GM23338 (cell line): ENCODE data around the gene NPW. TPM values are rescaled to one million over a fixed set of nuclear protein-coding genes. Genes with fewer than 3 reads are reported as not detected.

Experiments used
- ATAC-seq: fragments of 200-7000 bp; cut with Tn5 transposase; 3 replicates; pipeline ENCODE4 v1.9.1; 2020
- DNase-seq: peaks from one replicate; pipeline ENCODE4 v3.0.0-alpha.2; 2015; ENCODE audit warnings: low spot score
- H2AFZ ChIP-seq: fragments of 200-600 bp; sonication (generic); 2 replicates; pipeline ENCODE4 v1.8.0; 2016; ENCODE audit warnings: antibody characterized with exemption, mild to moderate bottlenecking, moderate library complexity
- H3F3A ChIP-seq: fragments of 200-600 bp; sonication (generic); replicated peaks from 2 replicates; pipeline ENCODE4 v1.8.0; 2017; ENCODE audit warnings: antibody characterized with exemption, mixed run types, low read depth
- H3K27ac ChIP-seq: fragments of 200-600 bp; sonication (generic); 2 replicates; pipeline ENCODE4 v1.6.1; 2016; ENCODE audit warnings: low read depth
- H3K27me3 ChIP-seq: fragments of 200-600 bp; sonication (generic); 2 replicates; pipeline ENCODE4 v1.8.0; 2016; ENCODE audit warnings: mild to moderate bottlenecking, mixed run types, moderate library complexity; ENCODE audit not compliant: insufficient read depth
- H3K36me3 ChIP-seq: fragments of 200-600 bp; sonication (generic); 2 replicates; pipeline ENCODE4 v1.8.0; 2016; ENCODE audit warnings: mild to moderate bottlenecking; ENCODE audit not compliant: insufficient read depth
- H3K4me1 ChIP-seq: fragments of 200-600 bp; sonication (generic); 2 replicates; pipeline ENCODE4 v1.8.0; 2016; ENCODE audit warnings: mild to moderate bottlenecking, moderate library complexity; ENCODE audit not compliant: insufficient read depth
- H3K4me2 ChIP-seq: fragments of 200-600 bp; sonication (generic); 2 replicates; pipeline ENCODE4 v1.7.1; 2017; ENCODE audit warnings: mixed run types
- H3K4me3 ChIP-seq: fragments of 200-600 bp; sonication (generic); 2 replicates; pipeline ENCODE4 v1.6.1; 2016; ENCODE audit warnings: mixed run types
- H3K79me2 ChIP-seq: fragments of 200-600 bp; sonication (generic); replicated peaks from 2 replicates; pipeline ENCODE4 v1.8.0; 2017; ENCODE audit warnings: mild to moderate bottlenecking; ENCODE audit not compliant: insufficient read depth
- H3K9me2 ChIP-seq: fragments of 200-600 bp; sonication (generic); 2 replicates; pipeline ENCODE4 v1.8.0; 2017; ENCODE audit not compliant: insufficient read depth
- H4K20me1 ChIP-seq: fragments of 200-600 bp; sonication (generic); replicated peaks from 2 replicates; pipeline ENCODE4 v1.8.0; 2017; ENCODE audit warnings: mild to moderate bottlenecking; ENCODE audit not compliant: insufficient read depth
- H3K27ac Mint-ChIP-seq: 2 replicates; pipeline ENCODE4 v1.8.0; 2020; ENCODE audit warnings: inconsistent platforms, mild to moderate bottlenecking, moderate library complexity, mixed read lengths
- H3K27me3 Mint-ChIP-seq: 3 replicates; pipeline ENCODE4 v1.8.0; 2022; ENCODE audit warnings: low read depth, mild to moderate bottlenecking, moderate library complexity, mixed read lengths, inconsistent platforms; ENCODE audit not compliant: insufficient read depth, poor library complexity
- H3K36me3 Mint-ChIP-seq: 3 replicates; pipeline ENCODE4 v1.8.0; 2021; ENCODE audit warnings: low read depth, mild to moderate bottlenecking, inconsistent platforms, moderate library complexity, mixed read lengths
- H3K4me1 Mint-ChIP-seq: 3 replicates; pipeline ENCODE4 v1.8.0; 2020; ENCODE audit warnings: mild to moderate bottlenecking, inconsistent platforms, mixed read lengths
- H3K4me3 Mint-ChIP-seq: 3 replicates; pipeline ENCODE4 v1.8.0; 2021; ENCODE audit warnings: moderate library complexity, mild to moderate bottlenecking, inconsistent platforms, mixed read lengths
- H3K9me3 Mint-ChIP-seq: 3 replicates; pipeline ENCODE4 v1.8.0; 2020; ENCODE audit warnings: moderate library complexity, mild to moderate bottlenecking, inconsistent platforms, mixed read lengths
- CREB1 ChIP-seq: fragments of 250-450 bp; sonication (Bioruptor Pico); IDR thresholded peaks from 2 replicates; pipeline ENCODE4 v1.5.0; 2020; ENCODE audit warnings: low read depth, mild to moderate bottlenecking, moderate library complexity
- EZH2 ChIP-seq: fragments of 200-600 bp; sonication (generic); IDR thresholded peaks from one replicate; pipeline ENCODE4 v1.8.0; 2017; ENCODE audit warnings: antibody characterized with exemption, mild to moderate bottlenecking, low read depth; ENCODE audit not compliant: unreplicated experiment
- EZH2phosphoT487 ChIP-seq: fragments of 200-600 bp; sonication (generic); IDR thresholded peaks from one replicate; pipeline ENCODE4 v1.8.1; 2018; ENCODE audit warnings: antibody characterized with exemption; ENCODE audit not compliant: unreplicated experiment
- NANOG ChIP-seq: IDR thresholded peaks from 2 replicates; pipeline ENCODE4 v1.6.1; 2016; ENCODE audit warnings: antibody characterized with exemption, borderline replicate concordance
- POLR2AphosphoS5 ChIP-seq: IDR thresholded peaks from 2 replicates; pipeline ENCODE4 v1.6.1; 2016; ENCODE audit warnings: antibody characterized with exemption, low read depth
- STAT1 ChIP-seq: IDR thresholded peaks from one replicate; pipeline ENCODE4 v1.6.1; 2016; ENCODE audit warnings: antibody characterized with exemption; ENCODE audit not compliant: unreplicated experiment
- ZNF114 ChIP-seq: fragments of 250-450 bp; sonication (Bioruptor Pico); IDR thresholded peaks from 2 replicates; pipeline ENCODE4 v1.5.0; 2020; ENCODE audit warnings: mild to moderate bottlenecking, moderate library complexity
- ZNF331 ChIP-seq: fragments of 250-450 bp; sonication (Bioruptor Pico); IDR thresholded peaks from 2 replicates; pipeline ENCODE4 v1.5.0; 2020; ENCODE audit warnings: low read depth, mild to moderate bottlenecking, moderate library complexity
- polyA plus RNA-seq: library from polyadenylated mRNA; unstranded; fragments of >200 nt; fragmentation: Nextera tagmentation; extraction: Ambion mirVana; gene quantifications from 2 replicates; pipeline ENCODE4 v1.2.1, GENCODE V29; 2016
- total RNA-seq: library from RNA; depleted of rRNA; stranded (reverse); fragments of >200 nt; shearing (Covaris generic); gene quantifications from 2 replicates; pipeline ENCODE4 v1.2.3, GENCODE V29; 2014
- TF ChIP-seq, protein P1 (sequence below): IDR thresholded peaks from 2 replicates; pipeline ENCODE4 v1.6.1; 2016; ENCODE audit warnings: antibody characterized with exemption
- TF ChIP-seq, protein P2 (sequence below): IDR thresholded peaks from one replicate; pipeline ENCODE4 v1.6.1; 2018; ENCODE audit warnings: antibody characterized with exemption; ENCODE audit not compliant: unreplicated experiment
- TF ChIP-seq, protein P3 (sequence below), 2 experiments: fragments of 200-600 bp in 1 of 2; sonication (generic) in 1 of 2; conservative IDR thresholded peaks; 2 replicates each; pipeline versions ENCODE4 v1.5.1 to v1.6.1; 2016 to 2017; ENCODE audit warnings: antibody characterized with exemption in 2 of 2, low read depth in 2 of 2, mild to moderate bottlenecking in 2 of 2, moderate library complexity in 1 of 2
- TF ChIP-seq, protein P4 (sequence below): fragments of 250-450 bp; sonication (Bioruptor Pico); IDR thresholded peaks from 2 replicates; pipeline ENCODE4 v1.5.0; 2020; ENCODE audit warnings: mild to moderate bottlenecking, moderate library complexity

Gene NPW
- total and polyA plus RNA-seq, 2 experiments from 2014 or later, result 4.5 to 37.6 TPM

DNA sequence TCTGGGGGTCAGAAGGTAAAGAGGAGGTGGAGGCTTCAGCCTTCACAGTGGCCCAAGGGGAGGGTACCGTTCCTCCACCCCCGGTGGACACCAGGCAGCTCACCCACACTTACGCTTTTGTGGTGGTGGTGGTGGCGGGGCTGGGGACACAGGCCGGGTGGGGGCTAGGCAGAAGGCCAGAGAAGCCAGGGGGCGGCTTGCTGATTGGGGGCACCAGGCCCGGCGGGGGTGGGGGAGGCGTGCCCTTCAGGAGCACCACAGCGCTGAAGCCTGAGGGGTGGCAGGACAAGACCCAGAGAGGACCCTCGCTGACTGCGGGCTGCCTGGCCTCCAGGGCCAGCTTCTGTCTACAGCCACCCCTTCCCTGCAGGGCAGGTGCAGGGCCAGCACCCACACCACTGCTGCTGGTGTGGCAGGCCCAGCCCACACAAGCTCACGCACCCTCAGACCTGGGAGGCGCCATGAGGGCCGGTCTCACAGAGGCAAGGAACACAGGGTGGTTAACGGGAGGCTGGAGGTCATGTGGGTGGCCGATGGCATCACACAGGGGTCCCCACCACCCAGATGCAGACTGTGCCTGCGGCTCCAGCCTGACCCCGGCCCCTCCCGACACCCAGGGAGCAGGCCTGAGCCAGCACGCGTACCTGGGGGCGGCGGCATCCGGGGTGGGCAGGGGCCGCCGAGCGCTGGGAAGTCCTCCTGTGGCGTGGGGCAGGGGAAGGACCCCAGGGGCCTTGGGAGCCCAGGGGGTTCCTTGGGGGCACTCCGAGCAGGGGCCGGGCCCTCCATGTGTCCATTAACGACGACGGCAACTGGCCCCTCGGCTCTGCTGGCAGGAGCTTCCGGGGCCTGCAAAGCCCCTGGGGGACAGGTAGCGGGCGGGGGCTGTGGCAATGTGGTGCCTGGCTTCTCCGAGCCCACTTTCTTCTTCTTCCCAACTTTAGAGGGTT lies 20.5 kb upstream of the NPW start:
- no peaks in the 10 kb centered on the region for H3K27me3 ChIP-seq
- Mint-ChIP-seq H3K4me3 (no peak overlapping the region), H3K27ac (no peak overlapping the region), H3K9me3 (no peaks in the 10 kb centered on the region), H3K4me1 (no peaks in the 10 kb centered on the region; the same call in 1 of the 3 replicates), H3K27me3 (peaks cover 3% of the 10 kb centered on the region), H3K36me3 (peaks cover 31% of the 10 kb centered on the region)
- H3K79me2 ChIP-seq, result peaks cover 6% of the 10 kb centered on the region; the same call in 1 of the 2 replicates
- H4K20me1 ChIP-seq, result peaks cover 2% of the 10 kb centered on the region
- H2AFZ ChIP-seq, result no peak overlapping the region
- no peak overlapping the region for H3K4me2 ChIP-seq
- no peak overlapping the region for H3K27ac ChIP-seq
- H3K36me3 ChIP-seq, result no peaks in the 10 kb centered on the region; the same call in 1 of the 2 replicates
- no peak overlapping the region for H3K4me3 ChIP-seq
- ATAC-seq, result no peak
- TF ChIP-seq ZNF331 (CRISPR knock-in tag) (no peak), NANOG (no peak), ZNF114 (no peak), EZH2phosphoT487 (no peak), CREB1 (CRISPR knock-in tag) (no peak), STAT1 (no peak), POLR2AphosphoS5 (no peak), EZH2 (no peak)
- TF ChIP-seq, protein P1, sequence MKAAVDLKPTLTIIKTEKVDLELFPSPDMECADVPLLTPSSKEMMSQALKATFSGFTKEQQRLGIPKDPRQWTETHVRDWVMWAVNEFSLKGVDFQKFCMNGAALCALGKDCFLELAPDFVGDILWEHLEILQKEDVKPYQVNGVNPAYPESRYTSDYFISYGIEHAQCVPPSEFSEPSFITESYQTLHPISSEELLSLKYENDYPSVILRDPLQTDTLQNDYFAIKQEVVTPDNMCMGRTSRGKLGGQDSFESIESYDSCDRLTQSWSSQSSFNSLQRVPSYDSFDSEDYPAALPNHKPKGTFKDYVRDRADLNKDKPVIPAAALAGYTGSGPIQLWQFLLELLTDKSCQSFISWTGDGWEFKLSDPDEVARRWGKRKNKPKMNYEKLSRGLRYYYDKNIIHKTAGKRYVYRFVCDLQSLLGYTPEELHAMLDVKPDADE, result no peak
- TF ChIP-seq, protein P2, sequence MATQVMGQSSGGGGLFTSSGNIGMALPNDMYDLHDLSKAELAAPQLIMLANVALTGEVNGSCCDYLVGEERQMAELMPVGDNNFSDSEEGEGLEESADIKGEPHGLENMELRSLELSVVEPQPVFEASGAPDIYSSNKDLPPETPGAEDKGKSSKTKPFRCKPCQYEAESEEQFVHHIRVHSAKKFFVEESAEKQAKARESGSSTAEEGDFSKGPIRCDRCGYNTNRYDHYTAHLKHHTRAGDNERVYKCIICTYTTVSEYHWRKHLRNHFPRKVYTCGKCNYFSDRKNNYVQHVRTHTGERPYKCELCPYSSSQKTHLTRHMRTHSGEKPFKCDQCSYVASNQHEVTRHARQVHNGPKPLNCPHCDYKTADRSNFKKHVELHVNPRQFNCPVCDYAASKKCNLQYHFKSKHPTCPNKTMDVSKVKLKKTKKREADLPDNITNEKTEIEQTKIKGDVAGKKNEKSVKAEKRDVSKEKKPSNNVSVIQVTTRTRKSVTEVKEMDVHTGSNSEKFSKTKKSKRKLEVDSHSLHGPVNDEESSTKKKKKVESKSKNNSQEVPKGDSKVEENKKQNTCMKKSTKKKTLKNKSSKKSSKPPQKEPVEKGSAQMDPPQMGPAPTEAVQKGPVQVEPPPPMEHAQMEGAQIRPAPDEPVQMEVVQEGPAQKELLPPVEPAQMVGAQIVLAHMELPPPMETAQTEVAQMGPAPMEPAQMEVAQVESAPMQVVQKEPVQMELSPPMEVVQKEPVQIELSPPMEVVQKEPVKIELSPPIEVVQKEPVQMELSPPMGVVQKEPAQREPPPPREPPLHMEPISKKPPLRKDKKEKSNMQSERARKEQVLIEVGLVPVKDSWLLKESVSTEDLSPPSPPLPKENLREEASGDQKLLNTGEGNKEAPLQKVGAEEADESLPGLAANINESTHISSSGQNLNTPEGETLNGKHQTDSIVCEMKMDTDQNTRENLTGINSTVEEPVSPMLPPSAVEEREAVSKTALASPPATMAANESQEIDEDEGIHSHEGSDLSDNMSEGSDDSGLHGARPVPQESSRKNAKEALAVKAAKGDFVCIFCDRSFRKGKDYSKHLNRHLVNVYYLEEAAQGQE, result no peak
- TF ChIP-seq, protein P3, sequence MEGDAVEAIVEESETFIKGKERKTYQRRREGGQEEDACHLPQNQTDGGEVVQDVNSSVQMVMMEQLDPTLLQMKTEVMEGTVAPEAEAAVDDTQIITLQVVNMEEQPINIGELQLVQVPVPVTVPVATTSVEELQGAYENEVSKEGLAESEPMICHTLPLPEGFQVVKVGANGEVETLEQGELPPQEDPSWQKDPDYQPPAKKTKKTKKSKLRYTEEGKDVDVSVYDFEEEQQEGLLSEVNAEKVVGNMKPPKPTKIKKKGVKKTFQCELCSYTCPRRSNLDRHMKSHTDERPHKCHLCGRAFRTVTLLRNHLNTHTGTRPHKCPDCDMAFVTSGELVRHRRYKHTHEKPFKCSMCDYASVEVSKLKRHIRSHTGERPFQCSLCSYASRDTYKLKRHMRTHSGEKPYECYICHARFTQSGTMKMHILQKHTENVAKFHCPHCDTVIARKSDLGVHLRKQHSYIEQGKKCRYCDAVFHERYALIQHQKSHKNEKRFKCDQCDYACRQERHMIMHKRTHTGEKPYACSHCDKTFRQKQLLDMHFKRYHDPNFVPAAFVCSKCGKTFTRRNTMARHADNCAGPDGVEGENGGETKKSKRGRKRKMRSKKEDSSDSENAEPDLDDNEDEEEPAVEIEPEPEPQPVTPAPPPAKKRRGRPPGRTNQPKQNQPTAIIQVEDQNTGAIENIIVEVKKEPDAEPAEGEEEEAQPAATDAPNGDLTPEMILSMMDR (conservative IDR thresholded peaks at IDR 0.05; ENCODE audit: low read depth in 2 of 2), result no peak
- TF ChIP-seq, protein P4, sequence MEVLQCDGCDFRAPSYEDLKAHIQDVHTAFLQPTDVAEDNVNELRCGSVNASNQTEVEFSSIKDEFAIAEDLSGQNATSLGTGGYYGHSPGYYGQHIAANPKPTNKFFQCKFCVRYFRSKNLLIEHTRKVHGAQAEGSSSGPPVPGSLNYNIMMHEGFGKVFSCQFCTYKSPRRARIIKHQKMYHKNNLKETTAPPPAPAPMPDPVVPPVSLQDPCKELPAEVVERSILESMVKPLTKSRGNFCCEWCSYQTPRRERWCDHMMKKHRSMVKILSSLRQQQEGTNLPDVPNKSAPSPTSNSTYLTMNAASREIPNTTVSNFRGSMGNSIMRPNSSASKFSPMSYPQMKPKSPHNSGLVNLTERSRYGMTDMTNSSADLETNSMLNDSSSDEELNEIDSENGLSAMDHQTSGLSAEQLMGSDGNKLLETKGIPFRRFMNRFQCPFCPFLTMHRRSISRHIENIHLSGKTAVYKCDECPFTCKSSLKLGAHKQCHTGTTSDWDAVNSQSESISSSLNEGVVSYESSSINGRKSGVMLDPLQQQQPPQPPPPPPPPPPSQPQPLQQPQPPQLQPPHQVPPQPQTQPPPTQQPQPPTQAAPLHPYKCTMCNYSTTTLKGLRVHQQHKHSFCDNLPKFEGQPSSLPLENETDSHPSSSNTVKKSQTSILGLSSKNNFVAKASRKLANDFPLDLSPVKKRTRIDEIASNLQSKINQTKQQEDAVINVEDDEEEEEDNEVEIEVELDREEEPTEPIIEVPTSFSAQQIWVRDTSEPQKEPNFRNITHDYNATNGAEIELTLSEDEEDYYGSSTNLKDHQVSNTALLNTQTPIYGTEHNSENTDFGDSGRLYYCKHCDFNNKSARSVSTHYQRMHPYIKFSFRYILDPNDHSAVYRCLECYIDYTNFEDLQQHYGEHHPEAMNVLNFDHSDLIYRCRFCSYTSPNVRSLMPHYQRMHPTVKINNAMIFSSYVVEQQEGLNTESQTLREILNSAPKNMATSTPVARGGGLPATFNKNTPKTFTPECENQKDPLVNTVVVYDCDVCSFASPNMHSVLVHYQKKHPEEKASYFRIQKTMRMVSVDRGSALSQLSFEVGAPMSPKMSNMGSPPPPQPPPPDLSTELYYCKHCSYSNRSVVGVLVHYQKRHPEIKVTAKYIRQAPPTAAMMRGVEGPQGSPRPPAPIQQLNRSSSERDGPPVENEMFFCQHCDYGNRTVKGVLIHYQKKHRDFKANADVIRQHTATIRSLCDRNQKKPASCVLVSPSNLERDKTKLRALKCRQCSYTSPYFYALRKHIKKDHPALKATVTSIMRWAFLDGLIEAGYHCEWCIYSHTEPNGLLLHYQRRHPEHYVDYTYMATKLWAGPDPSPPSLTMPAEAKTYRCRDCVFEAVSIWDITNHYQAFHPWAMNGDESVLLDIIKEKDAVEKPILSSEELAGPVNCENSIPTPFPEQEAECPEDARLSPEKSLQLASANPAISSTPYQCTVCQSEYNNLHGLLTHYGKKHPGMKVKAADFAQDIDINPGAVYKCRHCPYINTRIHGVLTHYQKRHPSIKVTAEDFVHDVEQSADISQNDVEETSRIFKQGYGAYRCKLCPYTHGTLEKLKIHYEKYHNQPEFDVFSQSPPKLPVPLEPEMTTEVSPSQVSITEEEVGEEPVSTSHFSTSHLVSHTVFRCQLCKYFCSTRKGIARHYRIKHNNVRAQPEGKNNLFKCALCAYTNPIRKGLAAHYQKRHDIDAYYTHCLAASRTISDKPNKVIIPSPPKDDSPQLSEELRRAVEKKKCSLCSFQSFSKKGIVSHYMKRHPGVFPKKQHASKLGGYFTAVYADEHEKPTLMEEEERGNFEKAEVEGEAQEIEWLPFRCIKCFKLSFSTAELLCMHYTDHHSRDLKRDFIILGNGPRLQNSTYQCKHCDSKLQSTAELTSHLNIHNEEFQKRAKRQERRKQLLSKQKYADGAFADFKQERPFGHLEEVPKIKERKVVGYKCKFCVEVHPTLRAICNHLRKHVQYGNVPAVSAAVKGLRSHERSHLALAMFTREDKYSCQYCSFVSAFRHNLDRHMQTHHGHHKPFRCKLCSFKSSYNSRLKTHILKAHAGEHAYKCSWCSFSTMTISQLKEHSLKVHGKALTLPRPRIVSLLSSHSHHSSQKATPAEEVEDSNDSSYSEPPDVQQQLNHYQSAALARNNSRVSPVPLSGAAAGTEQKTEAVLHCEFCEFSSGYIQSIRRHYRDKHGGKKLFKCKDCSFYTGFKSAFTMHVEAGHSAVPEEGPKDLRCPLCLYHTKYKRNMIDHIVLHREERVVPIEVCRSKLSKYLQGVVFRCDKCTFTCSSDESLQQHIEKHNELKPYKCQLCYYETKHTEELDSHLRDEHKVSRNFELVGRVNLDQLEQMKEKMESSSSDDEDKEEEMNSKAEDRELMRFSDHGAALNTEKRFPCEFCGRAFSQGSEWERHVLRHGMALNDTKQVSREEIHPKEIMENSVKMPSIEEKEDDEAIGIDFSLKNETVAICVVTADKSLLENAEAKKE (CRISPR knock-in tag), result no peak
- peaks cover 1% of the 10 kb centered on the region; the same call in 1 of the 2 replicates for H3K4me1 ChIP-seq
- no peaks in the 10 kb centered on the region for H3K9me2 ChIP-seq
- no peak for DNase-seq
- peaks cover 15% of the 10 kb centered on the region; the same call in 1 of the 2 replicates for H3F3A ChIP-seq
